Transverse colon (tissue), 4 donors: ENCODE measurements around the gene REL. TPM values are rescaled to one million over a fixed set of nuclear protein-coding genes. Genes with fewer than 3 reads are reported as not detected.
"Not testable (repeated sequence)": the region's sequence is repeated elsewhere in the genome, so short reads cannot be mapped to it uniquely, and the experiment has no call there.

Experiments
- DNase-seq: peaks from one replicate; pipeline ENCODE4 v3.0.0-alpha.2; 2019
- H3K27ac ChIP-seq, 4 donors: fragments of 200-600 bp; sonication (generic); 2 replicates each; pipeline ENCODE4 v1.5.1; 2016 to 2018; ENCODE audit warnings: inconsistent platforms in 4 of 4
- H3K27me3 ChIP-seq: fragments of 200-600 bp; sonication (generic); 2 replicates; pipeline ENCODE4 v1.5.1; 2017; ENCODE audit warnings: inconsistent platforms
- H3K36me3 ChIP-seq, 4 donors: fragments of 200-600 bp; sonication (generic); 2 replicates each; pipeline ENCODE4 v1.5.1; 2017 to 2019; ENCODE audit warnings: inconsistent platforms in 4 of 4
- H3K4me1 ChIP-seq, 4 donors: fragments of 200-600 bp; sonication (generic); 2 replicates each; pipeline ENCODE4 v1.5.1; 2017 to 2020; ENCODE audit warnings: inconsistent platforms in 4 of 4
- H3K4me3 ChIP-seq, 4 donors: fragments of 200-600 bp; sonication (generic); 1 replicate in 1 of 4; 2 replicates in 3 of 4; pipeline versions ENCODE4 v1.5.1 to v1.6.1; 2017 to 2019; ENCODE audit warnings: inconsistent platforms in 4 of 4
- H3K9me3 ChIP-seq, 2 donors: fragments of 200-600 bp; sonication (generic); 2 replicates each; pipeline ENCODE4 v1.5.1; 2017 to 2019; ENCODE audit warnings: inconsistent platforms in 2 of 2
- CTCF ChIP-seq, 5 experiments: fragments of 200-600 bp in 3 of 5; fragments of 450-650 bp in 2 of 5; sonication (generic) in 3 of 5; IDR thresholded peaks; 1 replicate in 2 of 5; 2 replicates in 3 of 5; pipeline ENCODE4 v1.5.1; 2016 to 2017; ENCODE audit warnings: antibody characterized with exemption in 5 of 5, inconsistent platforms in 3 of 5, mild to moderate bottlenecking in 2 of 5, moderate library complexity in 1 of 5
- EP300 ChIP-seq: sonication (generic); formaldehyde crosslinking; IDR thresholded peaks from one replicate; pipeline ENCODE4 v1.6.1; 2017; ENCODE audit warnings: antibody characterized with exemption, low read depth
- POLR2A ChIP-seq: fragments of 450-650 bp; IDR thresholded peaks from one replicate; pipeline ENCODE4 v1.6.1; 2016; ENCODE audit warnings: antibody characterized with exemption, mild to moderate bottlenecking, moderate library complexity
- POLR2AphosphoS5 ChIP-seq, 3 donors: sonication (generic); formaldehyde crosslinking; IDR thresholded peaks; one replicate each; pipeline ENCODE4 v1.6.1; 2016; ENCODE audit warnings: antibody characterized with exemption in 3 of 3
- WGBS, 2 donors: methylation state at CpG; one replicate each; pipeline ENCODE4 v1.1.5; 2018; ENCODE audit warnings: low coverage in 1 of 2; 5-methylcytosine and 5-hydroxymethylcytosine counted together
- in situ Hi-C, 4 donors: fragments of 200-750 bp; cut with MboI; loops; one replicate each; pipeline versions ENCODE4 v1.15.0 to v1.15.1; 2017; ENCODE audit warnings: low sequenced_read_pairs in 3 of 4, low pct_ligation_motif_present in 1 of 4, low pct_unique_long_range_greater_than_20kb in 1 of 4
- intact Hi-C: fragments of 100-400 bp; cut with DNase I; formaldehyde crosslinking; loops from one replicate; pipeline ENCODE4 v1.15.1; 2023; ENCODE audit warnings: low total_unique reads
- total RNA-seq, 4 donors: library from RNA; depleted of rRNA; stranded (reverse); fragments of >200 nt; gene quantifications; one replicate each; pipeline ENCODE4 v1.1.0, GENCODE V29; 2016

Gene REL
- total RNA-seq, 4 donors from 2014 or later = 6.2 to 29.5 (median 14.9) TPM

- in situ Hi-C loops = no loop called here
- no peak overlapping the region for H3K27ac ChIP-seq
- no peak for DNase-seq
- 93 to 100% methylated on average over 2 of the region's 2 CpGs for WGBS, 2 donors
- no peak overlapping the region for H3K4me3 ChIP-seq
- intact Hi-C loops = no loop called here
- no peaks in the 10 kb centered on the region for H3K9me3 ChIP-seq
- H3K36me3 ChIP-seq = peaks cover 0 to 20% (median 4%) of the 10 kb centered on the region in 4 donors
- peaks cover 0 to 3% (median 0%) of the 10 kb centered on the region in 4 donors for H3K4me1 ChIP-seq
- no peak for TF ChIP-seq POLR2AphosphoS5 (IDR thresholded peaks at IDR 0.05)
- H3K27me3 ChIP-seq = no peaks in the 10 kb centered on the region
These were observed 25.0 kb downstream of the REL start for GRCh38 chr2:60906395-60906794.

- in situ Hi-C loops = no loop called here
- intact Hi-C loops = no loop called here
- 92 to 95% methylated on average over 6 to 8 of the region's 8 CpGs for WGBS, 2 donors
- H3K27ac ChIP-seq = no peak overlapping the region
- peaks cover 0 to 12% (median 2%) of the 10 kb centered on the region in 4 donors for H3K36me3 ChIP-seq
- TF ChIP-seq POLR2AphosphoS5 (IDR thresholded peaks at IDR 0.05) (no peak), CTCF (IDR thresholded peaks at IDR 0.05) (no peak), POLR2A (no peak), EP300 (no peak)
- H3K4me3 ChIP-seq = no peak overlapping the region
- no peak for DNase-seq
- H3K4me1 ChIP-seq = peaks cover 0 to 3% (median 0%) of the 10 kb centered on the region in 4 donors
- H3K9me3 ChIP-seq = no peaks in the 10 kb centered on the region
- H3K27me3 ChIP-seq = no peaks in the 10 kb centered on the region
These were observed 26.0 kb downstream of the REL start for GRCh38 chr2:60907329-60907728.

- Histone ChIP-seq H3K27me3 (no peaks in the 10 kb centered on the region), H3K36me3 (peaks cover 0 to 23% (median 9%) of the 10 kb centered on the region in 4 donors), H3K4me1 (peaks cover 0 to 6% (median 0%) of the 10 kb centered on the region in 4 donors), H3K27ac (peak overlapping the region in 1 of 4 donors; percentile 15), H3K9me3 (no peaks in the 10 kb centered on the region), H3K4me3 (no peak overlapping the region)
- TF ChIP-seq CTCF (IDR thresholded peaks at IDR 0.05) (no peak), POLR2AphosphoS5 (IDR thresholded peaks at IDR 0.05) (no peak), POLR2A (no peak), EP300 (no peak)
- intact Hi-C loops = no loop called here
- WGBS, 2 donors = 77 to 85% methylated on average over 2 to 7 of the region's 7 CpGs
- DNase-seq = no peak
- in situ Hi-C loops = no loop called here
These were observed 44.8 kb downstream of the REL start for GRCh38 chr2:60925994-60926740.

- WGBS, 2 donors = 82 to 92% methylated on average over 3 of the region's 3 CpGs
- in situ Hi-C loops (no loop called here), intact Hi-C loops (no loop called here)
- no peak for DNase-seq
- peak overlapping the region in 1 of 4 donors; percentile 15 for H3K27ac ChIP-seq
- no peak for TF ChIP-seq POLR2A
- no peak for TF ChIP-seq CTCF (IDR thresholded peaks at IDR 0.05)
- no peak for TF ChIP-seq EP300
- TF ChIP-seq POLR2AphosphoS5 (IDR thresholded peaks at IDR 0.05) = no peak
- peaks cover 0 to 6% (median 0%) of the 10 kb centered on the region in 4 donors for H3K4me1 ChIP-seq
- H3K36me3 ChIP-seq = peaks cover 0 to 21% (median 8%) of the 10 kb centered on the region in 4 donors
- no peak overlapping the region for H3K4me3 ChIP-seq
- H3K9me3 ChIP-seq = no peaks in the 10 kb centered on the region
- H3K27me3 ChIP-seq = no peaks in the 10 kb centered on the region
These were observed 45.6 kb downstream of the REL start for GRCh38 chr2:60926741-60927552.

GRCh38 chr2:60932061-60932460 is 50.7 kb downstream of the REL start:
- H3K27me3 ChIP-seq, H3K4me1 ChIP-seq, DNase-seq, H3K9me3 ChIP-seq, in situ Hi-C loops, H3K27ac ChIP-seq, intact Hi-C loops, H3K36me3 ChIP-seq, H3K4me3 ChIP-seq: not testable (repeated sequence)
- WGBS, 2 donors = 93 to 98% methylated on average over 5 of the region's 5 CpGs
